ENCODE measurements around the gene THADA.
A peak's percentile ranks its signal among the peaks of the same experiment; 100 is the strongest.
"Not testable (repeated sequence)": the region's sequence is repeated elsewhere in the genome, so short reads cannot be mapped to it uniquely, and the experiment has no call there.

THADA gene

GRCh38 chr2:43199492-43200488 is 396.0 kb downstream of the THADA start:
- DNase-seq: no peak

GRCh38 chr2:43198263-43198662 is 397.6 kb downstream of the THADA start:
- no peak for DNase-seq

GRCh38 chr2:43197588-43197896 is 398.3 kb downstream of the THADA start:
- DNase-seq: no peak

GRCh38 chr2:43196768-43197587 is 398.9 kb downstream of the THADA start:
- no peak for DNase-seq

- DNase-seq: no peak
Observed at GRCh38 chr2:43194121-43194869, 401.5 kb downstream of the THADA start.

- DNase-seq: no peak
Observed at GRCh38 chr2:43193652-43194120, 402.2 kb downstream of the THADA start.

- DNase-seq: no peak
Observed at GRCh38 chr2:43192744-43193651, 402.8 kb downstream of the THADA start.

GRCh38 chr2:43191947-43192516 is 403.8 kb downstream of the THADA start:
- peak in 1 of 5 experiments; percentile 56 for DNase-seq

GRCh38 chr2:43190311-43191052 is 405.4 kb downstream of the THADA start:
- no peak for DNase-seq

GRCh38 chr2:43189861-43190260 is 406.0 kb downstream of the THADA start:
- not testable (repeated sequence) for DNase-seq

GRCh38 chr2:43188561-43189386 is 407.1 kb downstream of the THADA start:
- DNase-seq: no peak

- no peak for DNase-seq
Observed at GRCh38 chr2:43186679-43187374, 409.0 kb downstream of the THADA start.

- no peak for DNase-seq
Observed at GRCh38 chr2:43186321-43186678, 409.5 kb downstream of the THADA start.

- no peak for DNase-seq
Observed at GRCh38 chr2:43185146-43185545, 410.7 kb downstream of the THADA start.

- peak in 1 of 5 experiments; percentile 48 for DNase-seq
Observed at GRCh38 chr2:43184339-43184895, 411.4 kb downstream of the THADA start.

- no peak for DNase-seq
Observed at GRCh38 chr2:43183743-43184142, 412.1 kb downstream of the THADA start.

GRCh38 chr2:43180897-43181296 is 414.9 kb downstream of the THADA start:
- no peak for DNase-seq

Data from T-helper 2 cell (primary cell).